ENCODE results near the gene SAXO1.
A peak's percentile ranks its signal among the peaks of the same experiment; 100 is the strongest.

Gene SAXO1

GRCh38 chr9:18907927-18908625, 124.9 kb downstream of the SAXO1 start:
- DNase-seq = no peak

- DNase-seq = no peak
Measured at GRCh38 chr9:18906656-18907395, 126.2 kb downstream of the SAXO1 start.

GRCh38 chr9:18905883-18906629, 127.0 kb downstream of the SAXO1 start:
- no peak for DNase-seq

- DNase-seq = no peak
Measured at GRCh38 chr9:18905028-18905882, 127.8 kb downstream of the SAXO1 start.

- no peak for DNase-seq
Measured at GRCh38 chr9:18903450-18903849, 129.6 kb downstream of the SAXO1 start.

GRCh38 chr9:18896531-18897179, 136.4 kb downstream of the SAXO1 start:
- DNase-seq = no peak

- DNase-seq = no peak
Measured at GRCh38 chr9:18896004-18896403, 137.0 kb downstream of the SAXO1 start.

GRCh38 chr9:18893491-18893890, 139.5 kb downstream of the SAXO1 start:
- no peak for DNase-seq

GRCh38 chr9:18893046-18893445, 140.0 kb downstream of the SAXO1 start:
- no peak for DNase-seq

- no peak for DNase-seq
Measured at GRCh38 chr9:18891946-18892670, 140.9 kb downstream of the SAXO1 start.

GRCh38 chr9:18890372-18890771, 142.6 kb downstream of the SAXO1 start:
- DNase-seq = peak; percentile 10

- no peak for DNase-seq
Measured at GRCh38 chr9:18889550-18889949, 143.5 kb downstream of the SAXO1 start.

GRCh38 chr9:18888290-18888689, 144.7 kb downstream of the SAXO1 start:
- no peak for DNase-seq

- DNase-seq = no peak
Measured at GRCh38 chr9:18887546-18887945, 145.5 kb downstream of the SAXO1 start.

GRCh38 chr9:18881758-18882157, 151.3 kb downstream of the SAXO1 start:
- DNase-seq = no peak

GRCh38 chr9:18877984-18878383, 155.0 kb downstream of the SAXO1 start:
- DNase-seq = no peak

Measured in NCI-H1105 treated with DMSO at 0.1 percent for 48 hours (cell line).